ENCODE measurements around the gene WDR45B. TPM values are rescaled to one million over a fixed set of nuclear protein-coding genes. Genes with fewer than 3 reads are reported as not detected.
A peak's percentile ranks its signal among the peaks of the same experiment; 100 is the strongest.

Gene WDR45B
- total and polyA plus RNA-seq, 2 experiments from 2014 or later, result 87.3 to 87.8 TPM

DNA sequence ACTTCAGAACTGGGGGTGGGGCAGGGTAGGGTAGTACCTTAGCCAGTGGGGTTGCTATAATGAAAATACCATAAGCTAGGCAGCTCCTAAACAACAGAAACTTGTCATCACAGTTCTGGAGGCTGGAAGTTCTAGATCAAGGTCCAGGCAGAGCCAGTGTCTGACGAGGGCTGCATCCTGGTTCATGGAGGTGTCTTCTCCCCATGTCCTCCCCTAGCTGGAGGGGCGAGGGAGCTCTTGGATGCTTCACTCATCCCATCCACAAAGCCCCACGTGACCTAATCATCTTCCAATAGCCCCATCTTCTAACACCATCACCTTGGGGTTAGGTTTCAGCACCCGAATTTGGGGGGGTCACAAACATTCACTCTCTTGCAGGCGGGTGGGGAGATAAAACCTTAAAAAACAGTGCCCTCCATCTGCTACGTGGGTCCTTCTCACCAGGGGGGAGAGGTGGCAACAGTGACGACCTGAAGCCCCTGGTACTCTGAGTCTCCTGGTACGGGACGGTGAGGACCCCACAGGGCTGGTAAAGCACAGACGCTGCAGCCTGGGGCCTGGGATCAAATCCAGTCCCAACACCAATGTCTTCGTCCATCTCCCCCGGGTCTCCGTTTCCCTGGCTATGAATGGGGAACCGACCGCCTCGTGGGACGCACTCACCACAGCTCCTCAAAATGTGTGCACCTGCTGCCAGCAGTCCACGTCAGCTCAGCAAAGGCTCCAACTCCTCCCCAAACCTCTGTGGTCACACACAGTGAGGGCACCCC lies 27.4 kb upstream of the WDR45B start:
- WGBS, 2 experiments (ENCODE audit: low coverage in 1 of 2, low lambda C conversion rate in 2 of 2, missing lambda C conversion rate in 2 of 2), result 83 to 84% methylated on average over 16 to 18 of the region's 18 CpGs
- Histone ChIP-seq H3K4me1 (ENCODE audit: insufficient read depth) (no peaks in the 10 kb centered on the region), H3K9ac (no peak overlapping the region), H4K20me1 (ENCODE audit: insufficient read depth) (no peaks in the 10 kb centered on the region), H3K4me2 (ENCODE audit: unreplicated experiment) (no peak overlapping the region), H3K4me3 (no peak overlapping the region), H3K27me3 (replicated peaks; ENCODE audit: insufficient read depth) (no peaks in the 10 kb centered on the region), H3K27ac (no peak overlapping the region), H3K9me3 (ENCODE audit: low read depth) (no peaks in the 10 kb centered on the region), H2AFZ (no peak overlapping the region), H3K36me3 (ENCODE audit: low read depth) (no peaks in the 10 kb centered on the region), H3K9me2 (ENCODE audit: insufficient read depth) (no peaks in the 10 kb centered on the region), H3K79me2 (ENCODE audit: insufficient read depth) (no peaks in the 10 kb centered on the region), H3F3A (ENCODE audit: insufficient read depth) (no peaks in the 10 kb centered on the region)
- in situ Hi-C loops (cut with MboI), result no loop called here
- DNase-seq, result no peak
- TF ChIP-seq EZH2 (IDR thresholded peaks at IDR 0.05; ENCODE audit: insufficient read depth, poor library complexity, severe bottlenecking), result no peak
- no peak for TF ChIP-seq EZH2phosphoT487 (IDR thresholded peaks at IDR 0.05; ENCODE audit: insufficient read depth, low read depth)

- H3K9me3 ChIP-seq (ENCODE audit: low read depth), result no peaks in the 10 kb centered on the region
- peaks cover under 1% of the 10 kb centered on the region; the same call in 1 of the 2 replicates for H3K4me1 ChIP-seq (ENCODE audit: insufficient read depth)
- TF ChIP-seq EZH2 (IDR thresholded peaks at IDR 0.05; ENCODE audit: insufficient read depth, poor library complexity, severe bottlenecking) (no peak), EZH2phosphoT487 (IDR thresholded peaks at IDR 0.05; ENCODE audit: insufficient read depth, low read depth) (no peak)
- no peak for DNase-seq
- H3K36me3 ChIP-seq (ENCODE audit: low read depth), result no peaks in the 10 kb centered on the region
- no peaks in the 10 kb centered on the region for H3K27me3 ChIP-seq (replicated peaks; ENCODE audit: insufficient read depth)
- H3K79me2 ChIP-seq (ENCODE audit: insufficient read depth), result no peaks in the 10 kb centered on the region
- no peaks in the 10 kb centered on the region for H4K20me1 ChIP-seq (ENCODE audit: insufficient read depth)
- in situ Hi-C loops (cut with MboI), result no loop called here
- no peaks in the 10 kb centered on the region for H3K9me2 ChIP-seq (ENCODE audit: insufficient read depth)
- WGBS, 2 experiments (ENCODE audit: low coverage in 1 of 2, low lambda C conversion rate in 2 of 2, missing lambda C conversion rate in 2 of 2), result 74 to 76% methylated on average over 19 to 20 of the region's 20 CpGs
- H3K27ac ChIP-seq, result no peak overlapping the region
- no peak overlapping the region for H3K4me2 ChIP-seq (ENCODE audit: unreplicated experiment)
- no peaks in the 10 kb centered on the region for H3F3A ChIP-seq (ENCODE audit: insufficient read depth)
- H2AFZ ChIP-seq, result no peak overlapping the region
- H3K4me3 ChIP-seq, result no peak overlapping the region
- H3K9ac ChIP-seq, result no peak overlapping the region
Observed at GRCh38 chr17:82674656-82675475, 26.6 kb upstream of the WDR45B start.

- in situ Hi-C loops (cut with MboI), result no loop called here
- DNase-seq, result no peak
- no peak for TF ChIP-seq EZH2 (IDR thresholded peaks at IDR 0.05; ENCODE audit: insufficient read depth, poor library complexity, severe bottlenecking)
- Histone ChIP-seq H3K27me3 (replicated peaks; ENCODE audit: insufficient read depth) (no peaks in the 10 kb centered on the region), H3K4me1 (ENCODE audit: insufficient read depth) (peaks cover 8% of the 10 kb centered on the region; the same call in 1 of the 2 replicates), H2AFZ (no peak overlapping the region), H3K4me3 (no peak overlapping the region), H3K9ac (0 out of 2 replicates have a peak overlapping the region, but pooled peaks have one; percentile 31), H3K9me3 (ENCODE audit: low read depth) (no peaks in the 10 kb centered on the region), H3K4me2 (ENCODE audit: unreplicated experiment) (no peak overlapping the region), H3K27ac (peak overlapping the region; percentile 26; the same call in 1 of the 2 replicates), H3F3A (ENCODE audit: insufficient read depth) (no peaks in the 10 kb centered on the region), H4K20me1 (ENCODE audit: insufficient read depth) (no peaks in the 10 kb centered on the region), H3K79me2 (ENCODE audit: insufficient read depth) (no peaks in the 10 kb centered on the region), H3K9me2 (ENCODE audit: insufficient read depth) (no peaks in the 10 kb centered on the region), H3K36me3 (ENCODE audit: low read depth) (no peaks in the 10 kb centered on the region)
- WGBS, 2 experiments (ENCODE audit: low coverage in 1 of 2, low lambda C conversion rate in 2 of 2, missing lambda C conversion rate in 2 of 2), result 91% methylated on average over 19 of the region's 19 CpGs
Observed at GRCh38 chr17:82670661-82671450, 22.6 kb upstream of the WDR45B start.

- WGBS, 2 experiments (ENCODE audit: low coverage in 1 of 2, low lambda C conversion rate in 2 of 2, missing lambda C conversion rate in 2 of 2), result 26 to 31% methylated on average over 19 to 20 of the region's 20 CpGs
- H3K9me3 ChIP-seq (ENCODE audit: low read depth), result no peaks in the 10 kb centered on the region
- DNase-seq, result peak; percentile 90
- H3K36me3 ChIP-seq (ENCODE audit: low read depth), result no peaks in the 10 kb centered on the region
- in situ Hi-C loops (cut with MboI), result no loop called here
- H3K9me2 ChIP-seq (ENCODE audit: insufficient read depth), result no peaks in the 10 kb centered on the region
- TF ChIP-seq EZH2phosphoT487 (IDR thresholded peaks at IDR 0.05; ENCODE audit: insufficient read depth, low read depth), result no peak
- TF ChIP-seq EZH2 (IDR thresholded peaks at IDR 0.05; ENCODE audit: insufficient read depth, poor library complexity, severe bottlenecking), result no peak
- H3K27me3 ChIP-seq (replicated peaks; ENCODE audit: insufficient read depth), result no peaks in the 10 kb centered on the region
- peak overlapping the region; percentile 29; the same call in 1 of the 2 replicates for H3K4me3 ChIP-seq
- no peaks in the 10 kb centered on the region for H4K20me1 ChIP-seq (ENCODE audit: insufficient read depth)
- peaks cover 8% of the 10 kb centered on the region; the same call in 1 of the 2 replicates for H3K4me1 ChIP-seq (ENCODE audit: insufficient read depth)
- no peaks in the 10 kb centered on the region for H3K79me2 ChIP-seq (ENCODE audit: insufficient read depth)
- peak overlapping the region; percentile 21 for H3K9ac ChIP-seq
- peak overlapping the region; percentile 69 for H2AFZ ChIP-seq
- H3K4me2 ChIP-seq (ENCODE audit: unreplicated experiment), result peak overlapping the region; percentile 49
- no peaks in the 10 kb centered on the region for H3F3A ChIP-seq (ENCODE audit: insufficient read depth)
- H3K27ac ChIP-seq, result no peak overlapping the region
Observed at GRCh38 chr17:82668631-82669099, 20.4 kb upstream of the WDR45B start.

All from GM23248 (cell line).